Measurements from ENCODE around the gene SCN1B.
"Not testable (repeated sequence)": the region's sequence is repeated elsewhere in the genome, so short reads cannot be mapped to it uniquely, and the experiment has no call there.

Gene SCN1B

DNA sequence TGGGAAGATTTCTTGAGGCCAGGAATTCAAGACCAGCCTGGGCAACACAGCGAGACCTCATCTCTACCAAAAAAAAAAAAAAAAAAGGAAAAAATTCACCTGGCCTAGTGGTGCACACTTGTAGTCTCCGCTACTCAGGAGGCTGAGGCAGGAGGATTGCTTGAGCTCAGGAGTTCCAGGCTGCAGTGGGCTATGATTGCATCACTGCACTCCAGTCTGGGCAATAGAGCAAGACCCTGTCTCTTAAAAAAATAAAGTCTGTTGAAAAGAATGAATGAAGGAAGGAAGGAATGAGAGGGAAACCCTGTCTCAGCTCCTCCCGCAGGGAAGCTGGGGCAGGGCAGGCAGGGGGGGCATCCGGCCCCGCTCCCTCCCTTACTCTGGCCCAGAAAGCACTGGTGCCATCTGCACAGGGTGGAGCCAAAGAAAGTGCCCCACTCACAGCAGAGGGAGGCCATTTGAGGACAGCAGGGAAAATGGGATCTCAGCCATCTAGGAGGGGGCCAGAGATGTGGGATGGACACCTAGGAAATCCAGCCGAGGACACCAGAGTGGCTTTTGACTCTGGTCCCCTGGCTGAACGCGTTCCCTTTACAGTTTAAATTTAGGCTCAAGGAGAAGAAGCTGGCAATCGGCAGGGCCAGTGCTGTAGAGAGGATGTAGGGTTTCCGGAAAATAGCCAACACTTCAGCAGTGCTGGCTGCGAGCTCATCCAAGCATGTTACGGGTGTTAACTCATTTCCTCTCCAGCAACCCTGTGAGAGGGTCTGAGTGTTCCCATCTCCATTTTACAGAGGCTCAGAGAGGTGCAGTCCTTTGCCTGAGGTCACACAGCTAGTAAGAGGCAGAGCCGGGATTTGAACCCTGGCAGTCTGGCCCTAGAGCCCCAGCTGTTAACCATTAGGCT is 7.7 kb downstream of the SCN1B start:
- DNase-seq (ENCODE audit: low read depth, low spot score): no peak

DNA sequence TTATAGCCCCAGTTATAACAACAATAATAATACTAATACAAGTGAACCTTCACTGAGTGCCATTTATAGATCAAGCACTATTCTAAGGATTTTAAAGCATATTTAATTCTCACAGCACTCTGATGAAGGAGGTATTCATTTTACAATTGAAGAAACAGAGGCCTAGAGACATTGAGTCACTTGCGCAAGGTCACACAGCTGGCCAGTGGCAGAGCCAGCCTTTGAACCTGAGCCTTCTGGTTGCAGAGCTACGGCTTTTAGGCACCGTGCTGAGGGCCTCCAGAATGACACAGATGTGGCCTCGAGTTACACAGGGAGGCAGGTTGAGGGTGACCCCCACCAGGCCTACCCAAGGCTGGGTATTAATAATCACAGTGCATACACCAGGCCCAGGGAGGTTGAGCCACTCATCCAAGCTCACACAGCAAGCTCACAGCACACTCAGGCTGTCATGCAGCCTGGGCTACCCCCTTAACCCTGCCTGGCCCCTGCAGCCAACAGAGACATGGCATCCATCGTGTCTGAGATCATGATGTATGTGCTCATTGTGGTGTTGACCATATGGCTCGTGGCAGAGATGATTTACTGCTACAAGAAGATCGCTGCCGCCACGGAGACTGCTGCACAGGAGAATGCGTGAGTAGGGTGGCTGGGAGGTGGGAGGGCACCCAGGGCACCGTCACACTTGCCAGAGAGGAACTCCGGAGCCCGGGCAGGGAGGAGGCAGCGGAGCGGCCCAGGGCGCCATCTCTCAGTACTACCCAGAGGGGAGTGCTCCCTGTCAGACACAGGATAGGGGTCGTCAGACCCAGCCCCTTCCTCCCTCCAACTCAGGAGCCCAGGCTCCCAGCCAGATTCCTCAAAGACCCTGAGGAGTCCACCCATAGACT is 8.6 kb downstream of the SCN1B start:
- DNase-seq (ENCODE audit: low read depth, low spot score): no peak

DNA sequence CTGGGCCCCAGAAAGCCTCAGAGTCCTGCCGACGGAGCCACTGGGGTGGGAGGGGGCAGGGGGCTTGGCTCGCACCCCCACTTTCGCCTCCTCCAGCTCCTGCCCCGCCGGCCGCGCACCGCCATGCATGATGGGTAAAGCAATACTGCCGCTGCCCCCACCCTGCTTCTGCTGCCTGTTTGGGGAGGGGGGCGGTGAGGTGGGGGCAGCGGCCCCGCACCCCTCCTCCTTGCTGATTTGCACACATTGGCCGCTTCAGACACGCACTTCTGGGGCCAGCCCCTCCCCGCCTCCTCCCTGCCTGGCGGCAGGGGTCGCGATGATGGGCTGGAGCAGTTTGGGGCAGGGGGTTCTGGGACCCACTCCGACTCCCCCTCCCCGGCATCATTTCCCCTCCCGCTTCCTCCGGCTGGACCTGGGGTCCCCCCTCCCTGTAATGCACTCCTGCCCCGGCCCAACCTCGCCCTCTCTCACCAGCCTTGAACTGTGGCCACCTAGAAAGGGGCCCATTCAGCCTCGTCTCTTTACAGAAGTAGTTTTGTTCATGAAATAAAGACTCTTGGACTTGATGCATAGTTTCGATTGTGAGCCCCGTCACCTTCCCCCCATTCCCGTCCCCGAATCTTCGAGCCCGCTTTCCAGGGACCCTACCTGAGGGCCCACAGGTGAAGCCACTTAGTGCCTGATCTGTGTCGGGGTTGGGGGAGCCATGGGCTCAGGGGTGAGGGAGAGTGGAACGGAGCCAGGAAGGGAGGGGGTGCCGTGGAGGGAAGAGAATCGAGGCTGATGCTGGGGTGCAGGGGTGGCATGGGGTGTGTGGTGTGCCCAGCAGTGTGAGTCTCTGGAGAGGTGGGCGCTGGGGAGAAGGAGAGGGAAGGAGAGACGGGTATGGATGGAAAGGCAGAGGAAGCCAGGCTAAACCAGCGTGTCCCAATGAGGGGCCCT is 9.9 kb downstream of the SCN1B start:
- no peak for DNase-seq (ENCODE audit: low read depth, low spot score)

DNA sequence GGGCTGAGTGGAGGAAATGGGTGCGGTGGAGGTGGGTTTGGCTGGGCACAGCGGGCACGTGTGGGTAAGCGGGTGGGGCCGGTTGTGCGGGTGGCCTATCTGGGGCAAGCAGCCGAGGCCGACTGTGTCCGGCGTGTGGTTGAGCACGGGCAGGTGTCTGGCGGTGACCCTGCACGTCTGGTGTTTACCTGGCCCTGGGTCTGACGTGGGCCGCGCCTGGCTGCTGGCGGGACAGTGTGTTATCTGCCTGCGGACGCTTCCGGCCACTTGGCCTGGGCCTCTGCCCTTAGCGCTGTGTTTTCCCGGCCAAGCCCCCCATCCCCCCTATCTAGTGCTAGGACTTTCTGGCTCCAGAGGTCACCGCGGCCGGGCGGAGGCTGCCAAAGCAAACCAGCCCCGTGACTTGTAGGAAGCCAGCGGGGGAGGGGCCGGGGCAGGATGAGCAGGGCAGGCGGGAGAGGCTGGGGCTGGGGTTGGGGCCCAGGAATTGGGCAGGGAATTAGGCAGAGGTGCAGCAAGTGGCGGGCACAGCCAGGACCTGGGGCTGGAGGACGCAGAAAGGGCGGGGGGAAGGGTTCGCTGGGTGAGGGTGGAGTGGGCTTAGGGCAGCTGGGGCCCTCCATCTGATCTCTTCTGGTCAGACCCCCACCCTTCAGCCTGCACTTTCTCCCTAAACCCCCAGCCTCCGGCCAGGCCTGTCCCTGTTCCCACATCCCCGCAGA is 10.7 kb downstream of the SCN1B start:
- DNase-seq (ENCODE audit: low read depth, low spot score): no peak

DNA sequence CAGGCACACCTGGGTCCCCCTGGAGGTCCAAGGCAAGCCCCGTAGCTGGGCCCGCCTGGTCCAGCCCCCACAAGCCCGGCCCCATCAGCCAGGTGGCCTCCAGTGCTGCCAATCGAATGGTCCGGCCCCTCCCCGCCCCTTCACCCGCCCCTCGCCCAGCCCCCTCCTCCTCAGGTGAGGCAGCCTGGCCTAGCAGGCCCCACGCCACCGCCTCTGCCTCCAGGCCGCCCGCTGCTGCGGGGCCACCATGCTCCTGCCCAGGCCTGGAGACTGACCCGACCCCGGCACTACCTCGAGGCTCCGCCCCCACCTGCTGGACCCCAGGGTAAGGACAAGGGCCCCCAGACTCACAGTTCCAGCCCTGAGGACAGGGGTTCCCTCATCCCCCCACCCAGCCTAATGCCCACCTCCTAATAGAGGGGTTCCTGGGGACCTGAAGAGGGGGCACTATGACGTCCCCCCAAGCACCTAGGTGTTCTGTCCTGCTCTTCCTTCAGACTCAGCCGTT is 11.3 kb downstream of the SCN1B start, which contains the start of gene HPN:
HPN (plus strand) TSS at position 174 of the 508 bp plus-strand sequence. CDS start 786 bp downstream, outside the sequence.
- no peak for DNase-seq (ENCODE audit: low read depth, low spot score)

DNA sequence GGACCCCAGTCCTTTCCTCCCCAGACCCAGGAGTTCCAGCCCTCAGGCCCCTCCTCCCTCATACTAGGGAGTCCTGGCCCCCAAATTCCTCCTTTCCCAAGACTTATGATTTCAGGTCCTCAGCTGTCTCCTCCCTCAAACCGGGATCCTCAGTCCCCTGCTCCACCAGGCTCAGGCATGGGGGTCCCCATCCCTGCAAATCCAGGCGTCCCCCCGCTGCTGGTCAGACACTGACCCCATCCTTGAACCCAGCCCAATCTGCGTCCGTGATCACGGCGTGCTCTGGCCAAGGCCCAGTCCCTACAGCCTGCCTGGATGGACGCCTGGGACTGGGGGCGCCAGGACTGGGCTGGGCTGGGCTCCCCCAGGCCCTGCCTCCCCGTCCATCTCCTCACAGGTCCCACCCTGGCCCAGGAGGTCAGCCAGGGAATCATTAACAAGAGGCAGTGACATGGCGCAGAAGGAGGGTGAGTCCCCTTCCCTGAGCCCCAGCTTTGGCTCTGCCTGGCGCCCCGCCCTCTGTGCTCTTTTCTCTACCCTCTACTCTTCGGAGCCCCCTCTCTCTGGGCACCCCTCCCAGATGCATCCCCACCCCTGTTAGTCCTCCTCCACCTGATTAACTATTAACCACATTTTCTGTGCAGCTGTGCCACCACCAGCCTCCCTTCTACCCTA is 11.9 kb downstream of the SCN1B start:
- DNase-seq (ENCODE audit: low read depth, low spot score): no peak

DNA sequence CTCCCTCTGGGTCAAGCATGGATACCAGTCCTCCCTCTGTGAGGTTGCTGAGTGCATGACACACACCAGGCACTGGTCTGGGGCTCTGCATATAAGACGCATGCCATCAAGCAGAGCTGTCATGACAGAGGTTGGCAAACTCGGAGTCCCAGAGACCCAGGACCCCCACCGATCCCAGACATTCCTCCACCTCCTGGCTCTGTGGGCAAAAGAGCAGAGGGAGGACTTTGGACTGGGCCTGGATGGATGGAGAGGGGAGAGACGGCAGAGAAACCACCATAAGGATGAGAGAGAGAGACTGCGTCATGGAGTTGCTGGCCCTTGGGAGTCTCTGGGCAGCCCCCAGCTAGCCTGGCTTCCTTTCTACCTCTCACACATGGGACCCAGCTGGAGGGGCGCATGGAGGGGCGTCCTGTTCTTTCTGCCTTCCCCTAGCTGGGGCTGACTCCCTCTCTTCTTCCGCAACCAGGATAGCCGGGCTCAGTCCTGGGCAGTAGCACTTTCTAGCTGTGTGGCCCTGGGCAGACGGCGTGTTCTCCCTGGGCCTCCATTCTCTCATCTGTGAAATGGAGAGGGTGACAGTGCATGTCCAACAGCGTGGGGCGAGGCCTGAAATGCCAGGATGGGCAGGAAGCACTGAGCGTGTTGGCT is 12.8 kb downstream of the SCN1B start:
- DNase-seq (ENCODE audit: low read depth, low spot score): no peak

DNA sequence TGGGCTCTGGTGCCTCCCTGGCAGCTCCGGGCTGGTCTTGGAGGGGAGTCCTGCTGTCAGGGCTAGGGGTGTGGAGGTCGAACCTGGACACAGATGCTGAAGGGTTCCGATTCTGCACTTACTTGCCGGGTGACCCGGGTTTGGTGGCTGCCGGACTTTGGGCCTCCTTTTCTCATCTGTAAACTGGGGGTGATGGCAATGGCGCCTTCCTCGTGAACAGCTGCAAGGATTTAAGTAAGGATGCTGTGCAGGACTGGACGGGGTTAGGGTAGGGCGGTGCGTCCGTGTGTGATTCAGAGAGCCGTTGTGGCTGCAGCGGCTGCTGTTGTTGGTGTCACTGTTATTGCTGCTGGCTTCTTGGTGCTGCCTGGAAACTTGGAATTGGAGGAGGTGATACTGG is 13.6 kb downstream of the SCN1B start:
- DNase-seq (ENCODE audit: low read depth, low spot score): no peak

DNA sequence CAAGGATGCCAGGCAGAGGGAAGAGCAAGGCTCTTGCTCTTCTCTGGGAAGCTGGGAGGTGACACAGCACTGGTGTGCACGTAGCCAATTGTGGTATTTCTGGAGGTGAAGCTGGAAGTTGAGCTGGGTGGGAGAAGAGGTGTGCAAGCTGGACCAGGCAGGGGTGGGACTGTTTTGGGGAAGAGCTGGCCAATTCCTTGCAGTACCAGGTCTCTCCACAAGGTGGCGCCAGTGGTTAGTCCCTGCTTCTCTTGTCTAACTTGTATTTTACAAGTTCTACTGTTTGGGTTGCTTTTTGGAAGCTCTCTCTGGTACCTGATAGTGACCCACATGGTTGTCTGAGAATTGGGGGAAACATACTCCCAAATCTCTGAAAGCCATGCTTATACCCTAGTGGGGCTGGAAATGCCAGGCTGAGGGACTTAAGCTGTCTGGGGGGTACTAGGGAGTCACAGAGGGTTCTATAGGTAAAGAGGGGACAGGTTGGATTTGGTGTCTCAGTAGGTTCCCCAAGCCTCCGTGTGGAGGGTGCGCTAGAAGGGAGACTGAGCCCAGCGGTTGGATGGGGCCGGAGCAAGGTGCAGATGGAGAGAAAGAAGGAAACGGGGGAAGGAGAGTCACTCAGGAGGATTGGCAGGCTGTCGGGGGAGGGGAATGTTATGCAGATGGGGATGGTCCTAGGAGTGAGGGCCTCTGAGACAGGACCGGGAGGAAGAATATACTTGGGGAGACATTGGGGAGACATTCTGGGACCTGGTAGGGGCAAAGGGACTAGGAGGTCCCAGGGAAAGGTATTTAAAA is 14.2 kb downstream of the SCN1B start:
- no peak for DNase-seq (ENCODE audit: low read depth, low spot score)

DNA sequence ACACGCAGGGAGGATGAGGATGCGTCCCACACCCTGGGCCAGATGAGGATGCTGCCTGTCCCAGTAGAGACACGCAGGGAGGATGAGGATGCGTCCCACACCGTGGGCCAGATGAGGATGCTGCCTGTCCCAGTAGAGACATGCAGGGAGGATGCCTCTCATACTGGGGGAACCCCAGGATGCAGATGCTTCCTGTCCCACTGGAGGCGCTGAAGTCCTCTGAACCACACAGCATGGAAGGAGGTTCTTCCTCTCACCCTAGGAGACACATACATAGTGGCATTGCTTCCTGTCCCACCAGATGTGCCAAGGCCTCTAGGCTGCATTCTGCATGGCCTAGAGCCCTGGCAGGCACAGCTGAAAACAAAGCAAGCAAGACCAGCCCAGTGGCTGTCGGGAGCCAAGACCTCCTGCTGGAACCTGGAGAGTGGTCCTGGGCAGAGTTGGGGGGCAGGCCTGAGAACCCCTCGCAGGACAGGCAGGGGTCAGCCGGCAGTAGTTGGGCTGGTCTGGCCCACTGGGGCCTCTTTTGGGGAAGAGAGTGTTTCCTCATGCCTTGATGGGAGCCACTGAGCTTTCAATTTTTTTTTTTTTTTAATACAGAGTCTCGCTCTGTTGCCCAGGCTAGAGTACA is 15.5 kb downstream of the SCN1B start:
- no peak for DNase-seq (ENCODE audit: low read depth, low spot score)

DNA sequence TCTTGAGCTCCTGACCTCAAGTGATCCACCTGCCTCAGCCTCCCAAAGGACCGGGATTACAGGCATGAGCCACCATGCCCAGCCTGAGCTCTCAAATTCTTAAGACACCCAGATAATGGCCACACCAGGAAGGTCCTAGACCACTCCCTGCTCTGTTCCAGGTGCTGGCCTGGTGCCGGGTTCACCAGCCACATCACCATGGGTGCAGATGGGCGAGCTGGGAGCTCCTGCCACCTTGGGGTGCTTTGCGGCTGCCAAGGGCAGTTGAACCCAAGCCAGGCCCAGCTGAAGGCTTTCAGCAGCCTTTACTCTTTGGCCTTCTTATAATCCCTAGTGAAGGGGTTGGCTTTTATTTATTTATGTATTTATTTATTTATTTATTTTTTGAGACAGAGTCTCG is 16.2 kb downstream of the SCN1B start:
- no peak for DNase-seq (ENCODE audit: low read depth, low spot score)

DNA sequence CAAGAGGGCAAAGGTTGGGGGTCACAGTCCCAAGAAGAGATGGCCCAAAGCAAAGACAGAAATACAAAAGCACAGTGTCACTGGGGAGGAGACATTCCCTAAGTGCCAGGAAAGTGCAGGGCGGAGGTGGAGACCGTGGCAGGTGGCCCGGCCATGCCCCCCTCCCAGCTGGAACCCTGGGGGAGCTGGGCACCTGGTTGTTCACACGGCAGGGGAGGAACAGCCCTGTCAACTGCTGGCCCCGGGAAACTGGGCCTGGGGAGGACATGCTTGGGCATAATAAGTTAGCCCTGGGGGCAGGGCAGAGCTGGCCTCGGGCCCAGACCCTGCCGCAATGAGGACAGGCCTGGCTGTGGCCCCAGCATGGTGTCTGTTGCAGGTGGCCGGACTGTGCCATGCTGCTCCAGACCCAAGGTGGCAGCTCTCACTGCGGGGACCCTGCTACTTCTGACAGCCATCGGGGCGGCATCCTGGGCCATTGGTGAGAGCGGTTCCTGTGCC is 18.7 kb downstream of the SCN1B start:
- no peak for DNase-seq (ENCODE audit: low read depth, low spot score)

DNA sequence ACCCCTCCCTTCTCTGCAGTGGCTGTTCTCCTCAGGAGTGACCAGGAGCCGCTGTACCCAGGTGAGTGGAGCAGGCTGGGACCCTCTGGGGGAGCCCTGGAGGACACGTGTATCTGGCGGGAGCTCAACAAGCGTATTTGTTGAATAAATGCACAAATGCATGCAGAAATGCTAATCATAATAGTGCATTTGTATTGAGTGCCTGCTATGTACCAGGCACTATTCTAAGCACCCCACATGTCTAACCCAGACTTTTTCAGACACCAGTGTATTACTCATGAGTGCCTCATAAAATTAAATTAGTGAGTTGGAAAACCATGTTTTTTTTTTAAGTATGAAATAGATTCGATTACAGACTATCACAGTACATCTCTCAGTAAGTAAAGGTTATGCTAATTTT is 19.2 kb downstream of the SCN1B start:
- DNase-seq (ENCODE audit: low read depth, low spot score): no peak

DNA sequence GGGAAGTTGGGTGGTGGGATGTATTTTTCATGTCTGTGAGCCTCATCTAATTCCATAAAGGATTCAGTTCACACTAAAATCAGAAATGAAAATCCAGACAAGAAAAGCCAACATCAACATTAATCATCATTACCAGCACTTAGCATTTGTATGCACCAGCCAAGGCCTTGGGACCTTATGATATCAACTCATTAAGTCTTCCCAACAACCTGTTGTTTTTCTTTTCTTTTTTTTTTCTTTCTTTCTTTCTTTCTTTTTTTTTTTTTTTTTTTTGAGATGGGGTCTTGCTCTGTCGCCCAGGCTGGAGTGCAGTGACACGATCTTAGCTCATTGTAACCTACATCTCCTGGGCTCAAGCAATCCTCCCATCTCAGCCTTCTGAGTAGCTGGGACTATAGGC is 20.4 kb downstream of the SCN1B start:
- DNase-seq (ENCODE audit: low read depth, low spot score): not testable (repeated sequence)

DNA sequence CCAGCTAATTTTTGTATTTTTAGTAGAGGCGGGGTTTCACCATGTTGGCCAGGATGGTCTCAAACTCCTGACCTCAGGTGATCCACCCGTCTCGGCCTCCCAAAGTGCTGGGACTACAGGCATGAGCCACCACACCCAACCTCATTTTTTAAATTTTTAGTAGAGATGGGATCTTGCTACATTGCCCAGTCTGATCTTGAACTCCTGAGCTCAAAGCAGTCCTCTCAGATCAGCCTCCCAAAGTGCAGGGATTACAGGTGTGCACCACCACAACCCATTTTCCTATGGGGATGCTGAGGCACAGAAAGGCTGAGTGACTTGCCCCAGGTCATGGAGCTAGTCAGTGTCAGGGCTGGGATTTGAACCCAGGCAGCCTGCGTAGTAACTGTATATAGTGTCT is 21.0 kb downstream of the SCN1B start:
- not testable (repeated sequence) for DNase-seq (ENCODE audit: low read depth, low spot score)

DNA sequence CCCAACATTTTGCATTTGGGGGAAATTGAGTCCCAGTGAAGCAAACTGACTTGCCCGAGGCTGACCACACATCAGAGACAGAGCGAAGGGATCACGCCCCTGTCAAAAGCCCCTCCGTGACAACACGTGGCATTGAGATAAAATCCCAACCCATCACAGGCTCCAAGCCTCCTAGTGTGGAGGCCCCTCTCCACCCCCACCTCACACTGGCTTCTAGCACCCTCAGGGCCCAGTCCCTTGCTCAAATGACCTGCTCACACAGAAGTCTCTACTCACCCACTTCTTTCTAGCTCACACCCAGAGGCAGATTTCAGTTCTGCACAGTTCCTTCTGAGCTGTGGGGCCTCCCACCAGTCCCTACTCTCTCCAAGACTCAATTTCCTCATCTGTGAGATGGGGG is 21.5 kb downstream of the SCN1B start:
- no peak for DNase-seq (ENCODE audit: low read depth, low spot score)

DNA sequence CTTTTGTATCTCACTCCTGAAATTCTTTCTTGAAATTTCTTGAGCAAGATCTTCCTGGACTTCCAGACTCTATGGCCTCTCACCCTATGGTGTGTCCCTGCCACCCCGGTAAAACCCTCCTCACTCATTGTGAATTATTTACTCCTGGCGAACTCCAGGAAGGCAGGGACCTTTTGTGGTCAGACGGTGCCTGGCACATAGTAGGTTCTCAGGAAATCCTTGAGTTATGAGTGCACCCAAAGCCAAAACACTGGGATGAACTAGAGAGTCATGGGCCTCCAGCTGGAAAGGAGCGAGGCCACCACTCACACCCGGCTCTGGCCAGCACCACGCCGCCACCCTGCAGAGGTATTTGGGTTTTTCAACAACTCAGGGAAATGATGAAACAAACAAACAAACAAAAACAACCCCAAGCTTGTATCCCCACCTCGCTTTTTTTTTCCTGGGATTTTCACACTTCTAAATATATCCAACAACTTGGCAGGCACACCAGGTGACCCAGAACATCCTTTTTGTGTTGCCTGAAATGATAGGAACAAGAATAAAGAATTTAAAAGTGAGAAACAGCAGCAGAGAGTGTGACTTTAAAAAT is 22.4 kb downstream of the SCN1B start:
- DNase-seq (ENCODE audit: low read depth, low spot score): no peak
